ENCODE measurements around the gene ADGRL3. TPM values are rescaled to one million over a fixed set of nuclear protein-coding genes. Genes with fewer than 3 reads are reported as not detected.
"Not testable (repeated sequence)": the region's sequence is repeated elsewhere in the genome, so short reads cannot be mapped to it uniquely, and the experiment has no call there.

ADGRL3 gene
- total RNA-seq, 2 experiments from 2014 or later, result not detected

GRCh38 chr4:61769444-61770167 is 569.5 kb downstream of the ADGRL3 start:
- H3K9me3 ChIP-seq (ENCODE audit: low read length); H3K79me2 ChIP-seq (ENCODE audit: insufficient read depth, low read depth, low read length); H4K20me1 ChIP-seq (ENCODE audit: insufficient read depth, low read length); H3K4me3 ChIP-seq (ENCODE audit: low read depth, low read length, poor library complexity, severe bottlenecking); H3K36me3 ChIP-seq (ENCODE audit: insufficient read depth, low read length); H2AFZ ChIP-seq (ENCODE audit: low read length); CTCF ChIA-PET (ENCODE audit: unreplicated experiment); H3K4me1 ChIP-seq (ENCODE audit: insufficient read depth, low read length, poor library complexity, severe bottlenecking); BruUV-seq (replicated peaks); H3K4me2 ChIP-seq (ENCODE audit: low read length); POLR2A ChIA-PET; intact Hi-C loops (cut with micrococcal nuclease; ENCODE audit: unreplicated experiment); DNase-seq (ENCODE audit: low spot score); H3K9me2 ChIP-seq (ENCODE audit: insufficient read depth, low read length); H3K27ac ChIP-seq (ENCODE audit: low read depth, low read length, poor library complexity, severe bottlenecking): not testable (repeated sequence)

GRCh38 chr4:61770456-61770855 is 570.3 kb downstream of the ADGRL3 start:
- BruUV-seq (replicated peaks), result no TSS peak
- no peaks in the 10 kb centered on the region for H3K79me2 ChIP-seq (ENCODE audit: insufficient read depth, low read depth, low read length)
- H4K20me1 ChIP-seq (ENCODE audit: insufficient read depth, low read length), result no peaks in the 10 kb centered on the region
- no peaks in the 10 kb centered on the region for H3K9me3 ChIP-seq (ENCODE audit: low read length)
- no peak for TF ChIP-seq EZH2phosphoT487 (IDR thresholded peaks at IDR 0.05; ENCODE audit: borderline replicate concordance, low read depth, low read length)
- TF ChIP-seq CTCF (conservative IDR thresholded peaks at IDR 0.05; ENCODE audit: low read length), result no peak
- ChIA-PET CTCF (ENCODE audit: unreplicated experiment) (no interaction called here), POLR2A (no interaction called here)
- no peaks in the 10 kb centered on the region for H3K36me3 ChIP-seq (ENCODE audit: insufficient read depth, low read length)
- intact Hi-C loops (cut with micrococcal nuclease; ENCODE audit: unreplicated experiment), result no loop called here
- H3K9me2 ChIP-seq (ENCODE audit: insufficient read depth, low read length), result no peaks in the 10 kb centered on the region
- H3K4me1 ChIP-seq (ENCODE audit: insufficient read depth, low read length, poor library complexity, severe bottlenecking), result no peaks in the 10 kb centered on the region
- no peak for DNase-seq (ENCODE audit: low spot score)
- H2AFZ ChIP-seq (ENCODE audit: low read length), result no peak overlapping the region
- no peak overlapping the region for H3K4me3 ChIP-seq (ENCODE audit: low read depth, low read length, poor library complexity, severe bottlenecking)
- no peak overlapping the region for H3K27ac ChIP-seq (ENCODE audit: low read depth, low read length, poor library complexity, severe bottlenecking)
- H3K4me2 ChIP-seq (ENCODE audit: low read length), result no peak overlapping the region

GRCh38 chr4:61771056-61771455 is 570.9 kb downstream of the ADGRL3 start:
- H3K4me2 ChIP-seq (ENCODE audit: low read length), result no peak overlapping the region
- intact Hi-C loops (cut with micrococcal nuclease; ENCODE audit: unreplicated experiment), result no loop called here
- DNase-seq (ENCODE audit: low spot score), result no peak
- no peak overlapping the region for H3K27ac ChIP-seq (ENCODE audit: low read depth, low read length, poor library complexity, severe bottlenecking)
- POLR2A ChIA-PET, result interaction anchor here (0.6 kb wide), 1 partner anchor 103 kb away, joined by 3 read pairs; no protein-coding TSS in a partner anchor
- H3K36me3 ChIP-seq (ENCODE audit: insufficient read depth, low read length), result no peaks in the 10 kb centered on the region
- no peaks in the 10 kb centered on the region for H3K9me3 ChIP-seq (ENCODE audit: low read length)
- TF ChIP-seq EZH2phosphoT487 (IDR thresholded peaks at IDR 0.05; ENCODE audit: borderline replicate concordance, low read depth, low read length) (no peak), CTCF (conservative IDR thresholded peaks at IDR 0.05; ENCODE audit: low read length) (no peak)
- no peaks in the 10 kb centered on the region for H4K20me1 ChIP-seq (ENCODE audit: insufficient read depth, low read length)
- CTCF ChIA-PET (ENCODE audit: unreplicated experiment), result no interaction called here
- no peak overlapping the region for H2AFZ ChIP-seq (ENCODE audit: low read length)
- H3K9me2 ChIP-seq (ENCODE audit: insufficient read depth, low read length), result no peaks in the 10 kb centered on the region
- no peaks in the 10 kb centered on the region for H3K79me2 ChIP-seq (ENCODE audit: insufficient read depth, low read depth, low read length)
- H3K4me3 ChIP-seq (ENCODE audit: low read depth, low read length, poor library complexity, severe bottlenecking), result no peak overlapping the region
- H3K4me1 ChIP-seq (ENCODE audit: insufficient read depth, low read length, poor library complexity, severe bottlenecking), result no peaks in the 10 kb centered on the region
- BruUV-seq (replicated peaks), result no TSS peak

Data from OCI-LY7 (cell line).